GM19238 (cell line): ENCODE data around the gene FTSJ1.
"Not testable (repeated sequence)": the region's sequence is repeated elsewhere in the genome, so short reads cannot be mapped to it uniquely, and the experiment has no call there.

Source experiments
- DNase-seq: peaks from one replicate; pipeline ENCODE4 v3.0.0; 2011; ENCODE audit warnings: low spot score; ENCODE audit not compliant: insufficient read length

The FTSJ1 gene

GRCh38 chrX:48493890-48494364 is 17.9 kb downstream of the FTSJ1 start:
- DNase-seq, result no peak

DNA sequence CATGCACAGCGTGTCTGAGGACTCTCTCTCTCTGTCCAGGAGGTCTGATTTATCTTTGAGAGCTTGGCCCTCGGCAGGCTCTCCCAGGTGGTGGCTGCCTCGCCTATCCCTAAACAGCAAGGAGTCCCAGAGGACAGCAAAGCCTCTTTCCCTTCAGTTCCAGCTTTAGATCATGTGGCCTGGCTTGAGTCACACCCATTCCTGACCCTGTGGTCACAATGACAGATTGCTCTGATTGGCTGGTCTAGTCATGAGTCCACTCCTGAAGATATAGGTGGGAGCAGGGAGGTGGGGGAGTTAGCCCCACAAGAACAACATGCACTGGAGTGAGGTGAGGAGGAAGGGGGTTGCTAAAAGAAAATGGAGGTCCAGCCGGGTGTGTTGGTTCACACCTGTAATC is 20.7 kb downstream of the FTSJ1 start:
- no peak for DNase-seq

GRCh38 chrX:48497871-48498270 is 21.9 kb downstream of the FTSJ1 start:
- no peak for DNase-seq

DNA sequence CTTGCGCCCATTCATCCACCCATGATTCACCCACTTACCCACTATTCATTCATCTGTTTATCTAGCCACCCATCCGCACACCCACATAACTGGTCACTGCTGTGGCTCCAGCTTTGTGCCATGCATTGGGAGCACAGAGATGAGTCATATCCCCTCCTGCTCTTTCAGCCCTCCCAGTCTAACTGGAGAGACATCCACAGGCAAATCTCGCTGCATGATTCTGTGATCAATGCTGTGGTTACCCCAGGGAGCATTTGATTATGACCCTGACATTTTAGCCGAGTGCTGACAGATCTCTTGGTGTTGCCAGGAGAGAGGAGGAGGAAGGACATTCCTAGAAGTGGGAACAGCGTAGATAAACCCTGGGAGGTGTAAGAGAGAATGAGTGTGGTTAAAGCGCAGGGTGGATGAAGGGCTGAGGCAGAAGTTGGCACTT is 22.4 kb downstream of the FTSJ1 start:
- DNase-seq, result no peak

DNA sequence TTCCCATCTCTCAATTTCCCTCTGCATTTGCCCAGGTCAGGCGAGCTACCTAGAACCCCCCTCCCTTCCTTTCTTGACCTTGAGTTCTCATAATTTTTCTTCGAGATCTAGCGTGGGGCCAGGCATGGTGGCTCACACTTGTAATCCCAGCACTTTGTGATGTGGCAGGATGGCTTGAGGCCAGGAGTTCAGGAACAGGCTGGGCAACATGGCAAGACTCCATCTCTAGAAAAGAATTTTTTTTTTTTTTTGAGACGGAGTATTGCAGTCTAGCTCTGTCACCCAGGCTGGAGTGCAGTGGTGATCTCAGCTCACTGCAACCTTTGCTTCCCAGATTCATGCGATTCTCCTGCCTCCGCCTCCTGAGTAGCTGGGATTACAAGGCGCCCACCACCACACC is 28.3 kb downstream of the FTSJ1 start:
- no peak for DNase-seq

DNA sequence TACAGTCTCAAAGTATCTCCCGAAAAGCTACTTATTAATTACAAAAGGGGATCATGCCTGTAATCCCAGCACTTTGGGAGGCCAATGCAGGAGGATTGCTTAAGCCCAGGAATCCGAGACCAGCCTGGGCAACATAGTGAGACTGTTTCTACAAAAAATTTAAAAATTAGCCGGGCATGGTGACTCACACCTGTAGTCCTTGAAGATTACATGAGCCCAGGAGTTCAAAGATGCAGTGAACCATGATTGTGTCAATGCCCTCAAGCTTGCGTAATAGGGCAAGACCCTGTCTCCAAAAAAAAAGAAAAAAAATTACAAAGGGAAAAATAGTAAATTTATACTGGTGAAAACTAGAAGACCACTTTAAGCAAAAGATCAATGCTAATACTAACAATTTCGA is 29.5 kb downstream of the FTSJ1 start:
- no peak for DNase-seq

DNA sequence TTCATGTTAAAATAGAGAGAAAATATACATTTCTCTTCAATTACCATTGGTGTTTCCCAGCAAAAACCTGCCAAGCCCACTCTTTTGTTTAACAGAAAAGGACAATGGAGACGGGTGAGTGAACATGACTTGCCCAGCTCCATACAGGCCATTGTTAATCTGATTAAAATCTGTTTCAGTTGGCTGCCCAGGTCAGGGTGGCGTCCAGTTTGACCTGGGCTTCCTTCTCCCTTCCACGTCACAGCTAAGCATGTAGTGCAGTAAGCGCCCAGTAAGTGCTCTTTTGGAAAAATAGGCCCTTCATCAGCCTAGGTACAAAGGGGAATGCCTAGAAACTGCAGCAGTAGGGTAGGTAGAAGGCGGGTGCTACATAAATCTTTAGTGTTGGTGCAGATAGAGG is 31.2 kb downstream of the FTSJ1 start:
- no peak for DNase-seq

- DNase-seq, result peak; percentile 91
Measured at GRCh38 chrX:48508400-48509244, 32.6 kb downstream of the FTSJ1 start, which contains the start of gene PORCN. Gene PORCN (plus strand): TSS chrX:48508992. CDS start chrX:48509821, 829 bp downstream.

- DNase-seq, result no peak
Measured at GRCh38 chrX:48509245-48509590, 33.2 kb downstream of the FTSJ1 start.

DNA sequence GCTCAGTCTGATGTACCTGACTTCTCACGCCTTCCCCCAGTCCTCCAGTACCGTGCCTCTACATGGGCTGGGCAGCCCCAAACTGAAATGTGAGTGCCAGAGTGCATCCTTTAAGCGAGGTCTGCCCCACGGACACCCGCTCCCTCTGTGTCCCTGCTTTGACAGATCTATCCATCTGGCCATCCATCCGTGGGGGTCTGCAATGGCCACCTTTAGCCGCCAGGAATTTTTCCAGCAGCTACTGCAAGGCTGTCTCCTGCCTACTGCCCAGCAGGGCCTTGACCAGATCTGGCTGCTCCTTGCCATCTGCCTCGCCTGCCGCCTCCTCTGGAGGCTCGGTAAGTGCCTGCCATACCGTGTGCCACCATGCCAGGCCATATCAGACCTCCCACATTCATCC is 33.6 kb downstream of the FTSJ1 start:
- no peak for DNase-seq

GRCh38 chrX:48511560-48511959 is 35.6 kb downstream of the FTSJ1 start:
- no peak for DNase-seq

DNA sequence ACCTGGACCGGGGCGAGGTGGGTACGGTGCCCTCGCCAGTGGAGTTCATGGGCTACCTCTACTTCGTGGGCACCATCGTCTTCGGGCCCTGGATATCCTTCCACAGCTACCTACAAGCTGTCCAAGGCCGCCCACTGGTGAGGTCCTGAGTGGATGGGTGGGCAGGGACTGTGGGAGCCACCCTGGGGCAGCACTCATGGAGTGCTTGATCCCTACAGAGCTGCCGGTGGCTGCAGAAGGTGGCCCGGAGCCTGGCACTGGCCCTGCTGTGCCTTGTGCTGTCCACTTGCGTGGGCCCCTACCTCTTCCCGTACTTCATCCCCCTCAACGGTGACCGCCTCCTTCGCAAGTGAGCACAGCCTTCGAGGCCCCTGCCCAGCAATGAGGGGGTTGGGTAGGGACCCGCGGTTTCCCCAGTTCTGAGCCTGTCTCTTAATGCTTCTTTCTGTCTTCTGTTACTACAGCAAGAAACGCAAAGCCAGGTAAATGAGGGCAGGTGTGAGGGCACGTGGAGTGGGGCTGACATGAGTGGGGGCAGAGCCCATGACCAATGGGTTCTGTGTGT is 36.5 kb downstream of the FTSJ1 start:
- DNase-seq, result no peak

DNA sequence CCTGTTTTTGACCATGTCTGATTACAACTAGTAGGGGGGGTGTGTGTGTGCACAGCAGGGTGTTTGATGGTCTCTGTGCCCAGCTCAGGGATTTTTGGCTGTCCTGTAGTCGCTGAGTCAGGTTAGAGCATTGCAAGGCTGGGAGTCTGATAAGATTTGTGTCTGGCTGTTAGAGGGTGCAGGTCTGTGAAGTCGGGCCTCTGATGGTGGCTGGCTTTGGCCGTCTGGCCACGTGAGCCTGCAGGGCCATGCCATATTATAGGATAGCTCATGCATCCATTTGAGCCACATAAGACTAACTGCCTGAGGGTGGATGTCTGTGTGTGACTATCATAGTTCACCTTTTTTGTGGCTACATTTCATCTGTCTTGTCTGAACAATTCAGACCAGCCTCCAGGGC is 37.7 kb downstream of the FTSJ1 start:
- DNase-seq, result no peak

DNA sequence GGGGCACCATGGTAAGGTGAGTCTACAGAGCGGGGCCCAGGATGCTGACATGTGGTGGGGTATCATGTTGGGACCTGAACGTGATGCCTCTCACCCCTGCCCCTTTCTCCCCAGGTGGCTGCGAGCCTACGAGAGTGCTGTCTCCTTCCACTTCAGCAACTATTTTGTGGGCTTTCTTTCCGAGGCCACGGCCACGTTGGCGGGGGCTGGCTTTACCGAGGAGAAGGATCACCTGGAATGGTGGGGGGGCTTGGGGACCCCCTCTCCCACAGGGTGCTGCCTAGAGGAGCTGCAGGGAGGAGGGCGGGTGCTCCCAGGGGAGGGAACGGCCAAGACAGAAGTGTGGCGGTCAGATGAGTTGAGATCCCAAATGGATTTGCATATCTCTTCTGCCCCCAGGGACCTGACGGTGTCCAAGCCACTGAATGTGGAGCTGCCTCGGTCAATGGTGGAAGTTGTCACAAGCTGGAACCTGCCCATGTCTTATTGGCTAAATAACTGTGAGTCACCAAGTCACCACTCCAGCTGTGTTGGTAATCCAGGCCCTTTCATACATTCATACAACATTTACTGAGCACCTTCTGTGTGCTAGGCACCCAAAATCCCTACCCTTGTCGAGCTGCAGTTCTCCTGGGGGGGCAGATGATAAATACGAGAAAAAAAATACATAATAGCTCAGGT is 38.3 kb downstream of the FTSJ1 start:
- no peak for DNase-seq

- no peak for DNase-seq
Measured at GRCh38 chrX:48514868-48515460, 39.0 kb downstream of the FTSJ1 start.

GRCh38 chrX:48515842-48516241 is 39.8 kb downstream of the FTSJ1 start:
- no peak for DNase-seq

DNA sequence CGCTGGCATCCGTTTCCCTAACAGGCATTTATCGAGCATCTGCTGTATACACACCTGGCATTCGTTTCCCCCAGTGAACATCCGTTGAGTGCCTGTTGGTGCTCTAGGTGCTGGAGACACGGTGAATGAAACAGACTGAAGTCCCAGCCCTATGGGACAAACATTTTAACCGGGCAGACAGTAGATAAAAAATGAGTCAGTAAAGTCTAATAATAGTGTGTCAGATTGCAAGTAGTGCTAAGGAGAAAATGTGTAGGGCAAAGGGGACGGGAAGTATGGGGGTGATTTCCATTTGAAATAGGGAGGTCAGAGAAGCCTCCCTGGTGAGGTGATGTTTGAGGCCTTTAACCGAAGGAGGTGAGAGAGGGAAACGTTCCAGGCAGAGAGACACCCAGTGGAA is 40.3 kb downstream of the FTSJ1 start:
- no peak for DNase-seq

DNA sequence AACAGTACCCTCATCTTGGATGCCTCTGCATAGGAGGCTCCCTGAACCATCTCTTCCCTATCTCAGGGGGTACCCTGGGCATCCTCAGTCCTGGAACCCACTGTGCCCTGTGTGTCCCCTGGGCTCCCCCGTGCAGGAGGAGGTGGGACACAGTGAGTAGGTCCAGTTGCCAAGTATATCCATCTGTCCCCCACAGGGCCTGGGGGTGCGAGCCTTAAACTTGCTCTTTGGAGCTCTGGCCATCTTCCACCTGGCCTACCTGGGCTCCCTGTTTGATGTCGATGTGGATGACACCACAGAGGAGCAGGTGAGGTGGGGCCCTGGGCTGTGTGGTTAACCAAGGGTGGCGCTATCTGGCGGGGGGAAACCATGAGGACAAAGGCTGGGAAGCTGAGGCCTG is 41.0 kb downstream of the FTSJ1 start:
- no peak for DNase-seq

GRCh38 chrX:48519481-48519880 is 43.5 kb downstream of the FTSJ1 start:
- DNase-seq, result not testable (repeated sequence)

GRCh38 chrX:48520455-48520854 is 44.5 kb downstream of the FTSJ1 start:
- no peak for DNase-seq

- DNase-seq, result no peak
Measured at GRCh38 chrX:48520976-48521352, 45.0 kb downstream of the FTSJ1 start.
